Measurements from ENCODE around the gene NR2F1-AS1.

GRCh38 chr5:93585041-93585766 lies 4.2 kb upstream of the NR2F1-AS1 start:
- TF ChIP-seq RAD21 (IDR thresholded peaks at IDR 0.05) = no peak
- TF ChIP-seq NR2F2 (IDR thresholded peaks at IDR 0.05) = no peak
- no peak for TF ChIP-seq CTCF (IDR thresholded peaks at IDR 0.05; ENCODE audit: low read depth, low read length, missing input control)
- no peak for TF ChIP-seq HNF4G (IDR thresholded peaks at IDR 0.05)
- TF ChIP-seq TAF1 (conservative IDR thresholded peaks at IDR 0.05) = no peak
- no peak for TF ChIP-seq GABPA (IDR thresholded peaks at IDR 0.05 in 1 of 2, conservative IDR thresholded peaks at IDR 0.05 in 1 of 2)
- no peak for TF ChIP-seq SP1 (IDR thresholded peaks at IDR 0.05)
- no peak for TF ChIP-seq JUND (IDR thresholded peaks at IDR 0.05)
- no peak for TF ChIP-seq RXRA (IDR thresholded peaks at IDR 0.05)
- no peak for TF ChIP-seq HNF4A (conservative IDR thresholded peaks at IDR 0.05)
- no peak for TF ChIP-seq EGR1 (IDR thresholded peaks at IDR 0.05; ENCODE audit: low read depth in 2 of 2)
- TF ChIP-seq ATF3 (IDR thresholded peaks at IDR 0.05) = no peak
- TF ChIP-seq MAX (IDR thresholded peaks at IDR 0.05) = no peak
